NOMO-1 treated with DMSO at 0.1 percent for 48 hours (cell line): ENCODE results near the gene STARD8.

Experiments used
- DNase-seq: peaks from one replicate; lab custom pipeline; 2025; ENCODE audit not compliant: unreplicated experiment; lab: John Stamatoyannopoulos, UW

The STARD8 gene

GRCh38 chrX:68748030-68748429 is 100.6 kb downstream of the STARD8 start:
- DNase-seq = no peak

GRCh38 chrX:68749426-68749825 is 102.0 kb downstream of the STARD8 start:
- no peak for DNase-seq

GRCh38 chrX:68750316-68750715 is 102.8 kb downstream of the STARD8 start:
- DNase-seq = no peak

- no peak for DNase-seq
Measured at GRCh38 chrX:68751372-68751771, 103.9 kb downstream of the STARD8 start.

- no peak for DNase-seq
Measured at GRCh38 chrX:68753218-68753617, 105.8 kb downstream of the STARD8 start.

- DNase-seq = no peak
Measured at GRCh38 chrX:68754406-68754805, 106.9 kb downstream of the STARD8 start.

GRCh38 chrX:68755616-68756125 is 108.2 kb downstream of the STARD8 start:
- no peak for DNase-seq

- no peak for DNase-seq
Measured at GRCh38 chrX:68757331-68757730, 109.9 kb downstream of the STARD8 start.

- DNase-seq = no peak
Measured at GRCh38 chrX:68757731-68758130, 110.3 kb downstream of the STARD8 start.

- no peak for DNase-seq
Measured at GRCh38 chrX:68758671-68759070, 111.2 kb downstream of the STARD8 start.

GRCh38 chrX:68761086-68761485 is 113.6 kb downstream of the STARD8 start:
- DNase-seq = no peak

- no peak for DNase-seq
Measured at GRCh38 chrX:68762766-68763165, 115.3 kb downstream of the STARD8 start.

- no peak for DNase-seq
Measured at GRCh38 chrX:68763481-68763880, 116.0 kb downstream of the STARD8 start.
